Measurements from ENCODE around the gene ANTKMT.

The ANTKMT gene

GRCh38 chr16:700684-701584 is 20.0 kb upstream of the ANTKMT start:
- peak; percentile 9 to 69 (median 41) for DNase-seq

GRCh38 chr16:702341-702740 is 18.6 kb upstream of the ANTKMT start:
- no peak for DNase-seq

GRCh38 chr16:703406-703805 is 17.5 kb upstream of the ANTKMT start:
- no peak for DNase-seq

GRCh38 chr16:704047-704446 is 16.9 kb upstream of the ANTKMT start:
- DNase-seq = no peak

- DNase-seq = no peak
Observed at GRCh38 chr16:704552-705380, 16.2 kb upstream of the ANTKMT start.

GRCh38 chr16:705431-706188 is 15.3 kb upstream of the ANTKMT start, which contains the start of gene FBXL16:
FBXL16 (minus strand) TSS chr16:705801; CDS start chr16:697405, 8,396 bp downstream.
- peak in 1 of 6 experiments; percentile 13 for DNase-seq

GRCh38 chr16:706189-707061 is 14.5 kb upstream of the ANTKMT start:
- no peak for DNase-seq

GRCh38 chr16:707062-707538 is 13.8 kb upstream of the ANTKMT start:
- DNase-seq = no peak

GRCh38 chr16:708019-708418 is 12.9 kb upstream of the ANTKMT start:
- no peak for DNase-seq

GRCh38 chr16:708959-709358 is 12.0 kb upstream of the ANTKMT start:
- no peak for DNase-seq

GRCh38 chr16:709566-710499 is 11.1 kb upstream of the ANTKMT start:
- DNase-seq = no peak

GRCh38 chr16:710500-711075 is 10.4 kb upstream of the ANTKMT start:
- DNase-seq = no peak

- no peak for DNase-seq
Observed at GRCh38 chr16:711084-711483, 9.9 kb upstream of the ANTKMT start.

GRCh38 chr16:711548-712320 is 9.2 kb upstream of the ANTKMT start:
- DNase-seq = peak; percentile 27 to 82 (median 68)

- peak in 3 of 6 experiments; percentile 26 to 38 (median 27) for DNase-seq
Observed at GRCh38 chr16:712740-713250, 8.2 kb upstream of the ANTKMT start.

- no peak for DNase-seq
Observed at GRCh38 chr16:714079-714478, 6.9 kb upstream of the ANTKMT start.

GRCh38 chr16:714558-715476 is 6.1 kb upstream of the ANTKMT start, which contains the start of gene METRN:
METRN (plus strand) TSS chr16:715118; CDS start chr16:715290, 172 bp downstream.
- peak; percentile 51 to 84 (median 76) for DNase-seq
